ENCODE data around the gene MIEF1.
"Not testable (repeated sequence)": the region's sequence is repeated elsewhere in the genome, so short reads cannot be mapped to it uniquely, and the experiment has no call there.

GRCh38 chr22:39521106-39521885 lies 19.2 kb downstream of the MIEF1 start:
- not testable (repeated sequence) for TF ChIP-seq GLIS3 (CRISPR knock-in tag; IDR thresholded peaks at IDR 0.05); PATZ1 (CRISPR knock-in tag; IDR thresholded peaks at IDR 0.05; ENCODE audit: borderline replicate concordance); ZC3H10 (CRISPR knock-in tag; IDR thresholded peaks at IDR 0.05); ZNF565 (CRISPR knock-in tag; conservative IDR thresholded peaks at IDR 0.05; ENCODE audit: low read depth); CSRNP3 (CRISPR knock-in tag; IDR thresholded peaks at IDR 0.05); ZNF8 (CRISPR knock-in tag; IDR thresholded peaks at IDR 0.05); ARNTL (CRISPR knock-in tag; IDR thresholded peaks at IDR 0.05; ENCODE audit: borderline replicate concordance, low read depth); ZFP3 (CRISPR knock-in tag; IDR thresholded peaks at IDR 0.05)

Measured in SK-N-SH treated with all-trans-retinoic acid at 6 μM for 48 hours (cell line).